ENCODE data around the gene KRTCAP2.

Gene KRTCAP2

DNA sequence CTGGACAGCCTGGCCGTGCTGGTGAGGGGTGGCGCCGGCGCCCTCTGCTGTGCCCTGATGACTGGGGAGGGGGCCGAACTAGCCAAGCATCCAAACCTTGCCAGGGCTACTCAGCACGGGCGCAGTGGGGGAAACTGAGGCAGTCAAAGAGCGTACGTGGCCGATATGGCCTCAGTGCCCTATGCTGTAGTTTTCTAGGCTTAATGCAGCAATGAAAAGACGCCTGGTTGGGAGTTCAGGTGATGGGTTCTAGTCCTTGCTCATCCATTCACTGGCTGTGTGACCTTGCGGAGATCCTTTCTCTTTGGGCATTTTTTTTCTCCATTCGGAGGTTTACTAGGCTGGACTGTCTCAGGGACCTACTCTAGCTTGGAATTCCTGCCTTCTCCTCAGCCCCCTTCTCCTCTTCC lies 36.2 kb upstream of the KRTCAP2 start:
- DNase-seq (ENCODE audit: extremely low read depth, low read depth): no peak
- TF ChIP-seq, protein P1, sequence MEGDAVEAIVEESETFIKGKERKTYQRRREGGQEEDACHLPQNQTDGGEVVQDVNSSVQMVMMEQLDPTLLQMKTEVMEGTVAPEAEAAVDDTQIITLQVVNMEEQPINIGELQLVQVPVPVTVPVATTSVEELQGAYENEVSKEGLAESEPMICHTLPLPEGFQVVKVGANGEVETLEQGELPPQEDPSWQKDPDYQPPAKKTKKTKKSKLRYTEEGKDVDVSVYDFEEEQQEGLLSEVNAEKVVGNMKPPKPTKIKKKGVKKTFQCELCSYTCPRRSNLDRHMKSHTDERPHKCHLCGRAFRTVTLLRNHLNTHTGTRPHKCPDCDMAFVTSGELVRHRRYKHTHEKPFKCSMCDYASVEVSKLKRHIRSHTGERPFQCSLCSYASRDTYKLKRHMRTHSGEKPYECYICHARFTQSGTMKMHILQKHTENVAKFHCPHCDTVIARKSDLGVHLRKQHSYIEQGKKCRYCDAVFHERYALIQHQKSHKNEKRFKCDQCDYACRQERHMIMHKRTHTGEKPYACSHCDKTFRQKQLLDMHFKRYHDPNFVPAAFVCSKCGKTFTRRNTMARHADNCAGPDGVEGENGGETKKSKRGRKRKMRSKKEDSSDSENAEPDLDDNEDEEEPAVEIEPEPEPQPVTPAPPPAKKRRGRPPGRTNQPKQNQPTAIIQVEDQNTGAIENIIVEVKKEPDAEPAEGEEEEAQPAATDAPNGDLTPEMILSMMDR (IDR thresholded peaks at IDR 0.05; ENCODE audit: low read depth, low read length): no peak

DNA sequence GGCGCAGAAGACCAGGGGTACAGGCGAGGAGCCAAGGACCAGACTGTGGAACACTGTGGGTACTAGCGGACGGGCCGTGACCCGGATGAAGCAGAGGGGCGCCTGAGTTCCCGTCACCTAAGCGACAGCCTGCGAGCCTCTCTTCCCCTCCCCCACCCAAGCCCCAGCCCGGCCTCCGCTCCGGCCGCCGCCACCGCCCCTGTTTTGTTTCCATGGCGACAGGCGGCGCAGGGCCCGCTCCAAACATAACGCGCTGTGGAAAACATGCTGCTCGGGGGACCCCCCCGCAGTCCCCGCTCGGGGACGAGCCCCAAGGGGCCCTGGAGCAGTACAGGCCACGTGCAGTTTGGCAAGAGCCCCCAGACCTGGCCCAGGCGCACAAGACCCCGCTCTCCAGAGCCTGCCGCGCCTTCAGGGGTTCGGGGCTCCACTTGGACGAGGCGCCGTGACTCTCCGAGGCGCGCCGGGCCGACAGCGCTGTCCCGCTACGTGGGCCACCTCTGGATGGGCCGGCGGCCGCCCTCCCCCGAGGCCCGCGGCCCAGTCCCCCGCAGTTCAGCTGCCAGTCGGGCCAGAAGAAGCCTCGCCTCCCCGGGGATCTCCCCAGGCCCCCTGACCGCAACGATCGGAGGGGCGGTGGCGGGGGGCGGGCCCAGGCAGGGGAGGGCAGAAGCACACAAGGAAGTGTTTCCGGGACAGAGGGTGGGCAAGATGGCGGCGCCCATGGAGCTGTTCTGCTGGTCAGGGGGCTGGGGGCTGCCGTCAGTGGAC lies 35.6 kb upstream of the KRTCAP2 start, which contains the start of gene MTX1:
TSS of gene MTX1 (plus strand) at position 155 of the 771 bp plus-strand sequence. CDS start at position 265, 110 bp downstream.
- DNase-seq (ENCODE audit: extremely low read depth, low read depth): peak; percentile 76

DNA sequence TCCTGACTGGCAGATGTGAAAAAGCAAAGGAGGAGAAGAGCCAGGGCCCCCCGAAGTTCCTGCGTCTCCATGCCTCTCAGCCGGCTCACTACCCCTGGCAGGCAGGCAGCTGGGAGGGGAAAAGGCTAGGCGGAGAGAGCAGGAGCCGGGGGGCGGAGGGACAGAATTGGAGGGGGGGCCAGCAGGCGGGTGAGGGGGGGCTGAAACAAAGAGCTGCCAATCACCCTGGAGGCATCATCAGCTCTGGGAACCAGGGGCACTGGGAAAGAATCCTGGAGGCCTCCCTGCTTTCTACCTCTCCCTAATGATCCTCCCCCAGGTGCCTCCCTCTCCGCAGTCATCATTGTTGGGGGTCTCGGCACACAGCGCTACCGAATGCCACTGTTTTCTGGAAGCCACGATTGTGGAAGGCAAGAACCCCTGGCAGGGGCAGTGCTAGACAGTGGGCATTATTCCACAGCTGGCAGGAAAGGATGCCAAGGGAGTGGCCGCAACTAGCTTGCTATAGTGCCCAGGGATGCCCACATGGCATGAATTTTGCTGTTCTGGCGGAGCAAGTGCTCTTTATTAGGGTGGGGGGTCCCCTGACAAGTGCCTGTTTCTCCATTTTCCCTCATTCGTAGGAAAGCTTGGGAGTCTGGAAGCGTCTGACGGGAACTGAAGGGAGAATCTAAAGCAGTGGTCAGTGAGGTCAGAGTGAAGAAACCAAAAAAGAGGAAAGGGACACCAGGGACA lies 34.9 kb upstream of the KRTCAP2 start, which contains the start of gene THBS3:
TSS of gene THBS3 (minus strand) at position 92 of the 735 bp plus-strand sequence. CDS start at position 71, 21 bp downstream.
- TF ChIP-seq, protein P1 (IDR thresholded peaks at IDR 0.05; ENCODE audit: low read depth, low read length): no peak
- DNase-seq (ENCODE audit: extremely low read depth, low read depth): no peak

More for the DNA sequence above, 35.6 kb upstream of the KRTCAP2 start, which contains the start of gene MTX1:
- TF ChIP-seq, protein P1 (IDR thresholded peaks at IDR 0.05; ENCODE audit: low read depth, low read length): no peak

DNA sequence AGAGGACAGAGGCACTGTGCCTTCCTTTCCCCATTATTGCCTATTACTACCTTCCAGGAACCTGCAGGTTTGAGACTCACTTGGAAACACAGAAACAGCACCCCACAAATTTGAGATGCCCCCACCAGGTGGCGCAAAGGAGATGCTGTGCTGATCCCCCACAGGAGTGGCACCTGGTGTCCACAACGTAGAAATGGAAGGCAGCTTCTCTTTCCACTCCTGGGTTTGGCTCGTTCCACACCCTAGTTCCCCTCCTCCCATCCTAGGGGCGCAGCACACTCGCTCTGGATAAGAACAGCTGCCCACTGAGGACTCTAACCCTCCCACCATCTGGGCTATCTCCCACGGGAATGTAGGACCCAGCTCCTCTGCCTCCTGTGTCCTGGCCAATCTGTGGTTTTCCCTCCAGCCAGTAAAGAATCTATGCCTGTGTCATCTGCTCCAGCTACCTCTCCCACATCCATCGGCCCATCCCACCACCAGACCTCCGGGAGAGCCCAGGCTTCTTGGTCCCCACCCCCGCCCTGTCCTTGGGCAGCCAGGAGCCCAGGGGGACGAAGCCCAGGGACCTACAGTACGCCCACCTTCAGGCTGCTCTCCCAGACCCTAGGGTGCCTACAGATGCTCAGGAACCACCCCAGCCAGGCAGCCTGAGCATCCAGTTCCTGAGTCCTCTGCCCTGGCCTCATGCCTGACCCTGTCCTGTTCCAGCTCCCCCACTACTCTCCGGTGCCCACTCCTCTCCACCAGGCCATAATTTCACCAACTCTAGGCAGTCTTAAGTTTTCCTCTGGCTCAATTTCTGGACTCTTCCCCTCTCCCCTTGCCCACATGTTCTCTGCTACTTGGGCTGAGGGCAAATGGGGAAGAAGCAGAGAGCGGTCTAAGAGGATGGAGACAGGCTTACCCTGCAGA lies 34.0 kb upstream of the KRTCAP2 start:
- TF ChIP-seq, protein P1 (IDR thresholded peaks at IDR 0.05; ENCODE audit: low read depth, low read length): peak; percentile 87
- DNase-seq (ENCODE audit: extremely low read depth, low read depth): no peak

DNA sequence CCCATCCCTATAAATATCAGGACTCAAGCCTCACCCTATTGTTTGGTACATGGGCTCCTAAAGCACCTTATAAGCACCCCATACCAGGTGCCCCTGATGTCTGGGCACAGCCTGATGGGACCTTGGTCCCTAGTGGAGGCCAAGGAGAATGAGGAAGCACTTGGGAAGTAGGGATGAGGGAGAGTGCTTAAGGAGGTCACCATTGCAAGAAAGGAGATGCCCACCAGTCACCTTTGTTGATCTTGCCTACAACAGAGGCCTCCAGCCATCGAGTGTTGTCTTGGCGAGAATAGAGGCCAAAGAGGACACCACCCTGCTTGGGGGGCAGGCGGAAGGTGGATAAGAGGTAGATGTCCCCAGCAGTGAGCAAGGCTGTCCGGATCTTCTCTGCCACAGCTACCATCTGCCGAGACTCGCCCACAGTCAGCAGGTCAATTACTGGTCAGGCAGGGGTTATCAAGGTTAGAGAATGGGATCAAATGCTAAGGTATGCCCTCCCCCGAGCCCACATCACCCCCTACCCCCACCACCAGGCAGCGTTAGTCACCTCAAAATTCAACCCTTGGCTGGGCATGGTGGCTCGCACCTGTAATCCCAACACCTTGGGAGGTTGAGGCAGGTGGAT lies 33.0 kb upstream of the KRTCAP2 start:
- TF ChIP-seq, protein P1 (IDR thresholded peaks at IDR 0.05; ENCODE audit: low read depth, low read length): no peak
- no peak for DNase-seq (ENCODE audit: extremely low read depth, low read depth)

DNA sequence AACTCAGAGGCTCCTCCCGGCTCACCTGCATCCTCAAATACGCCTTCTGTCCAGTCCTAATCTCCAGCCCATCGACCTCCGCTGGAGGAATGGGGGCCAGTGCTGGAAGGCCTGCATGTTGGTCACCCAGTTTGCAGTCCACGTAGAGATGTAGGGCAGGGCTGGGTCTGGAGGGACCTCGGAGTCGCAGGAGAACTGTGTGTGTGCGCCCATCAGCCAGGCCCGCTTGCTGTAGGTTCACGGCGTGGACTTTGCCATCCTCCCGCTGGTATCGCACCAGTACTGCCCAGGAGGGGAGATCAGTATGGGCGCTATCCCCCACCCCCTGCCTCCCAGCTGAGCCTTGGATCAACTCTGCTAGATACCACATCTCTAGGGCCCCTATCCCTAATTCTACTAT lies 31.9 kb upstream of the KRTCAP2 start:
- TF ChIP-seq, protein P1 (IDR thresholded peaks at IDR 0.05; ENCODE audit: low read depth, low read length): no peak
- DNase-seq (ENCODE audit: extremely low read depth, low read depth): no peak
